Right forelimb (tissue), 1 donor: ENCODE results near the gene STIM1.
"Not testable (repeated sequence)": the region's sequence is repeated elsewhere in the genome, so short reads cannot be mapped to it uniquely, and the experiment has no call there.

Experiments
- DNase-seq: peaks from one replicate; pipeline ENCODE4 v3.0.0-alpha.2; 2018

STIM1 gene

GRCh38 chr11:4130219-4130618 is 274.8 kb downstream of the STIM1 start:
- DNase-seq: not testable (repeated sequence)

DNA sequence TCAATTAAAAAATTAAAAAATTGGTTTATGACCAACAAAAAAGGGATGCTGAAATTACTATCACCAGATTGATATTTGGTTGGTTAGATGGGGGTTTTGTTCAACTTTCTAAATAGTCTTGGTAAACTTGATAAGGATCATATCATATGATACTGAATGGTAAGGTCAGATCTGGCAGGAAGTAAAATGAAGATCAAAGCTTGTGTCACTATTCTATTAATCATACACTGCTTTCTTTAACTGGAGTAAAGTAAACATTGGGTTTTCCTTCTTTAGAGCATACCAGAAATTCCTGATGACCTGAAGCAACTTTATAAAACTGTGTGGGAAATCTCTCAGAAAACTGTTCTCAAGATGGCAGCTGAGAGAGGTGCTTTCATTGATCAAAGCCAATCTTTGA is 279.3 kb downstream of the STIM1 start:
- no peak for DNase-seq

- DNase-seq: no peak
These were observed 283.0 kb downstream of the STIM1 start for GRCh38 chr11:4138497-4138896.

DNA sequence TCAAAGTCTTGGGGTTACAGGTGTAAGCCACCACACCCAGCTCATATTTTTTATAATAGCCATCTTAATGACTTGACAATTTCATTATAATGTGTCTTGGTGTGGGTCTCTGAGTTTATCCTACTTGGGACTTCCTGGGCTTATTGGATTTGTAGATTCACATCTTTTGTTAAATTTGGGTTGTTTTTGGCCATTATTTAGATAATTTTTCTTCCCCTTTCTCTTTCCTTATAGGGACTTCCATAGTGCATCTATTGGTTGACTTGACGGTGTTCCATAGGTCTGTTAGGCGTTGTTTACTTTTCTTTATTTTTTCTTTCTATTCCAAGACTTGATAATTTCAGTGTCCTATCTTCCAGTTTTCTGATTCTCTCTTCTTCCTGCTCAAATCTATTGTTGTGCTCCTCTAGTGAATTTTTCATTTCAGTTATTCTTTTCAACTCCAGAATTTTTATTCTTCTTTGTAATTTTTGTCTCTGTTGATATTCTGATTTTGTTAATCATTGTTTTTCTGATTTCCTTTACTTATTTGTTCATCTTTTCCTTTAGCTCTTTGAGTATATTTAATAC is 284.7 kb downstream of the STIM1 start:
- no peak for DNase-seq
